HCT116 (cell line): Measurements from ENCODE around the gene RANBP17. TPM values are rescaled to one million over a fixed set of nuclear protein-coding genes. Genes with fewer than 3 reads are reported as not detected.

Experiments
- ATAC-seq: fragments of 200-7000 bp; cut with Tn5 transposase; 2 replicates; pipeline ENCODE4 v1.9.1; 2020; ENCODE audit warnings: mild to moderate bottlenecking, moderate library complexity
- BruUV-seq: library from RNA; stranded (reverse); fragments of 400-500 nt; replicated peaks from 2 replicates; lab custom pipeline; 2021; lab: Mats Ljungman, UMichigan
- CTCF ChIA-PET: fragments of 300-600 bp; sonication (Branson Sonifier 250); formaldehyde crosslinking; loops from one replicate; lab custom pipeline; 2021; ENCODE audit warnings: antibody characterized with exemption; lab: Charles Lee
- POLR2A ChIA-PET: fragments of 300-600, 350-600 bp; sonication (Branson Sonifier 250); formaldehyde crosslinking; loops from one replicate; lab custom pipeline; 2021; ENCODE audit warnings: antibody characterized with exemption; lab: Charles Lee
- RAD21 ChIA-PET, 2 experiments: fragments of 300-600 bp; sonication (Branson Sonifier 250); formaldehyde crosslinking; loops; one replicate each; lab custom pipeline; 2023; ENCODE audit warnings: low total read pairs in 2 of 2; ENCODE audit not compliant: uncharacterized antibody in 2 of 2, unreplicated experiment in 2 of 2, low non-redundant PET in 1 of 2; lab: Charles Lee
- DNase-seq: peaks from one replicate; pipeline ENCODE4 v3.0.0-alpha.2; 2010; ENCODE audit warnings: low read depth, low spot score
- H2AFZ ChIP-seq: fragments of 200-600 bp; shearing (Covaris generic), sonication (generic); 2 replicates; pipeline ENCODE4 v1.6.1; 2017; ENCODE audit warnings: low read depth, mixed run types, mixed read lengths, antibody characterized with exemption, low read length; ENCODE audit not compliant: poor library complexity, severe bottlenecking
- H3K27ac ChIP-seq: 2 replicates; pipeline ENCODE4 v1.5.1; 2012; ENCODE audit warnings: low read depth, low read length
- H3K27me3 ChIP-seq: fragments of 200-600 bp; sonication (generic); 2 replicates; pipeline ENCODE4 v1.6.1; 2016; ENCODE audit warnings: mixed run types, low read length, mixed read lengths; ENCODE audit not compliant: insufficient read depth
- H3K36me3 ChIP-seq, 2 experiments: fragments of 200-500 bp in 1 of 2; fragments of 200-600 bp in 1 of 2; sonication (Bioruptor generic) in 1 of 2; sonication (generic) in 1 of 2; 2 replicates each; pipeline versions ENCODE4 v1.5.1 to v1.6.1; 2014 to 2016; ENCODE audit warnings: low read length in 2 of 2, inconsistent platforms in 1 of 2, mixed read lengths in 1 of 2, mixed run types in 1 of 2; ENCODE audit not compliant: insufficient read depth in 2 of 2, control insufficient read depth in 1 of 2
- H3K4me1 ChIP-seq, 2 experiments: fragments of 200-600 bp in 1 of 2; sonication (generic) in 1 of 2; 2 replicates each; pipeline versions ENCODE4 v1.5.1 to v1.6.1; 2012 to 2017; ENCODE audit warnings: low read length in 2 of 2, inconsistent platforms in 1 of 2, mild to moderate bottlenecking in 1 of 2, mixed read lengths in 1 of 2, mixed run types in 1 of 2, moderate library complexity in 1 of 2; ENCODE audit not compliant: insufficient read depth in 2 of 2, control insufficient read depth in 1 of 2
- H3K4me2 ChIP-seq: fragments of 200-600 bp; sonication (generic); 2 replicates; pipeline ENCODE4 v1.6.1; 2017; ENCODE audit warnings: mixed run types, low read length, mixed read lengths
- H3K4me3 ChIP-seq, 2 experiments: fragments of 200-600 bp in 1 of 2; sonication (generic) in 1 of 2; replicated peaks in 1 of 2; 2 replicates each; pipeline ENCODE4 v1.5.1; 2011 to 2016; ENCODE audit warnings: low read length in 2 of 2, control low read depth in 1 of 2, low read depth in 1 of 2, mild to moderate bottlenecking in 1 of 2, mixed read lengths in 1 of 2, mixed run types in 1 of 2
- H3K79me2 ChIP-seq: fragments of 200-600 bp; sonication (generic); 2 replicates; pipeline ENCODE4 v1.6.1; 2017; ENCODE audit warnings: mild to moderate bottlenecking, mixed run types, low read length, moderate library complexity, mixed read lengths; ENCODE audit not compliant: insufficient read depth
- H3K9ac ChIP-seq: fragments of 200-600 bp; sonication (generic); 2 replicates; pipeline ENCODE4 v1.6.1; 2016; ENCODE audit warnings: low read length, mixed read lengths
- H3K9me2 ChIP-seq: fragments of 200-600 bp; sonication (generic), shearing (Covaris generic); 2 replicates; pipeline ENCODE4 v1.6.1; 2017; ENCODE audit warnings: mixed run types, mild to moderate bottlenecking, moderate library complexity; ENCODE audit not compliant: insufficient read depth
- H3K9me3 ChIP-seq, 2 experiments: fragments of 200-500 bp in 1 of 2; fragments of 200-600 bp in 1 of 2; sonication (Bioruptor generic) in 1 of 2; sonication (generic) in 1 of 2; 2 replicates each; pipeline ENCODE4 v1.6.1; 2014 to 2017; ENCODE audit warnings: low read length in 2 of 2, mixed read lengths in 2 of 2, inconsistent platforms in 1 of 2, low read depth in 1 of 2, mild to moderate bottlenecking in 1 of 2, mixed run types in 1 of 2, moderate library complexity in 1 of 2; ENCODE audit not compliant: control insufficient read depth in 1 of 2, insufficient read depth in 1 of 2
- H4K20me1 ChIP-seq: fragments of 200-600 bp; sonication (generic), shearing (Covaris generic); 2 replicates; pipeline ENCODE4 v1.6.1; 2017; ENCODE audit warnings: mixed run types, mild to moderate bottlenecking, moderate library complexity; ENCODE audit not compliant: insufficient read depth
- CBX3 ChIP-seq: IDR thresholded peaks from 2 replicates; pipeline ENCODE4 v1.6.1; 2012; ENCODE audit warnings: low read depth
- ELF1 ChIP-seq: IDR thresholded peaks from 2 replicates; pipeline ENCODE4 v1.6.1; 2012; ENCODE audit warnings: low read depth, borderline replicate concordance
- EZH2 ChIP-seq: fragments of 200-600 bp; sonication (generic); IDR thresholded peaks from 2 replicates; pipeline ENCODE4 v1.6.1; 2017; ENCODE audit warnings: antibody characterized with exemption, mixed run types
- EZH2phosphoT487 ChIP-seq: fragments of 200-600 bp; IDR thresholded peaks from 2 replicates; pipeline ENCODE4 v1.6.1; 2018; ENCODE audit warnings: antibody characterized with exemption, borderline replicate concordance
- FOSL1 ChIP-seq: IDR thresholded peaks from 2 replicates; pipeline ENCODE4 v1.6.1; 2012; ENCODE audit warnings: low read depth
- RAD21 ChIP-seq: IDR thresholded peaks from 2 replicates; pipeline ENCODE4 v1.6.1; 2012; ENCODE audit warnings: low read depth, mild to moderate bottlenecking
- SIN3A ChIP-seq: IDR thresholded peaks from 2 replicates; pipeline ENCODE4 v1.6.1; 2012; ENCODE audit warnings: low read depth
- SP1 ChIP-seq: IDR thresholded peaks from 2 replicates; pipeline ENCODE4 v1.6.1; 2012; ENCODE audit warnings: low read depth
- SRF ChIP-seq: IDR thresholded peaks from 2 replicates; pipeline ENCODE4 v1.6.1; 2012; ENCODE audit warnings: low read depth
- TCF7L2 ChIP-seq: IDR thresholded peaks from 2 replicates; pipeline ENCODE4 v1.7.0; 2011; ENCODE audit warnings: borderline replicate concordance, inconsistent platforms; ENCODE audit not compliant: insufficient read depth, insufficient read length; ENCODE audit errors: extremely low read depth
- YY1 ChIP-seq: IDR thresholded peaks from 2 replicates; pipeline ENCODE4 v1.6.1; 2011; ENCODE audit warnings: low read length, low read depth, moderate library complexity, mild to moderate bottlenecking; ENCODE audit not compliant: insufficient replicate concordance; ENCODE audit errors: extremely low read depth
- ZFX ChIP-seq: fragments of 450-650 bp; IDR thresholded peaks from 2 replicates; pipeline ENCODE4 v1.6.1; 2017
- ZNF274 ChIP-seq: fragments of 200-500 bp; sonication (Bioruptor generic); IDR thresholded peaks from 2 replicates; pipeline ENCODE4 v1.6.1; 2014; ENCODE audit warnings: mild to moderate bottlenecking, low read depth, low read length, inconsistent platforms
- intact Hi-C: fragments of 100-400 bp; cut with micrococcal nuclease; formaldehyde crosslinking; loops from 2 replicates; pipeline ENCODE4 v1.10.0; 2022
- total RNA-seq: library from RNA; stranded (reverse); gene quantifications from one replicate; pipeline ENCODE4 v1.2.1, GENCODE V29; 2021; ENCODE audit not compliant: unreplicated experiment
- TF ChIP-seq, protein P1 (sequence below): IDR thresholded peaks from 2 replicates; pipeline ENCODE4 v1.6.1; 2011; ENCODE audit warnings: mild to moderate bottlenecking, low read length, moderate library complexity; ENCODE audit not compliant: insufficient replicate concordance; ENCODE audit errors: extremely low read depth
- TF ChIP-seq, protein P2 (sequence below): IDR thresholded peaks from 2 replicates; pipeline ENCODE4 v1.6.1; 2012
- TF ChIP-seq, protein P3 (sequence below): IDR thresholded peaks from 2 replicates; pipeline ENCODE4 v1.6.1; 2012; ENCODE audit warnings: low read depth

The RANBP17 gene
- total RNA-seq, 1 experiment from 2014 or later = 18.2 TPM

DNA sequence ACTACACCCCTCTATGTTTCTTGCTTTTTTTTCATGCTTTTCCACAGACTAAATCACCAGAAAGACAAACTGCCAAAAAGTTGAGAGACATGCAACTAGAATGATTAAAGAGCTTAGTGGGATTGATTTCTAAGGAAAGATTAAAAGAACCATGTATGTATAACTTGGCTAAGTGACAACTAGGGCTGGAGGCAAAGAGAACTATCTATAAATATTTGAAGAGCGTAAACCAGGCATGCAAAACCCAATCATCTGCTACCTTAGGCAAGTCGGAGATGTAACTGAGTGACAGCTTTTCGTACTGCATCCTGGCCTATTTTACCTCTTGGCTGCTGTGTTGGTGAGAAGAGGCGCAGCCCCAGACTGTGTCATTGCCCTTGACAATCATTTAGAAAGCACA, 326.2 kb downstream of the RANBP17 start:
- Histone ChIP-seq H3K4me1 (no peaks in the 10 kb centered on the region), H3K9ac (no peak overlapping the region), H3K27me3 (no peaks in the 10 kb centered on the region), H2AFZ (no peak overlapping the region), H3K9me2 (no peaks in the 10 kb centered on the region), H3K4me3 (no peak overlapping the region), H3K27ac (no peak overlapping the region), H3K4me2 (no peak overlapping the region), H3K79me2 (no peaks in the 10 kb centered on the region), H3K36me3 (no peaks in the 10 kb centered on the region), H3K9me3 (no peaks in the 10 kb centered on the region), H4K20me1 (no peaks in the 10 kb centered on the region)
- RAD21 ChIA-PET = no interaction called here
- BruUV-seq = no TSS peak
- TF ChIP-seq SRF = no peak
- no peak for TF ChIP-seq FOSL1
- TF ChIP-seq ELF1 = no peak
- TF ChIP-seq ZFX = no peak
- no peak for TF ChIP-seq CBX3
- TF ChIP-seq ZNF274 = no peak
- no peak for TF ChIP-seq SP1
- no peak for TF ChIP-seq RAD21
- TF ChIP-seq TCF7L2 = no peak
- no peak for TF ChIP-seq SIN3A
- no peak for TF ChIP-seq EZH2
- no peak for DNase-seq
- CTCF ChIA-PET = no interaction called here
- no peak for ATAC-seq
- intact Hi-C loops = no loop called here
- POLR2A ChIA-PET = no interaction called here

DNA sequence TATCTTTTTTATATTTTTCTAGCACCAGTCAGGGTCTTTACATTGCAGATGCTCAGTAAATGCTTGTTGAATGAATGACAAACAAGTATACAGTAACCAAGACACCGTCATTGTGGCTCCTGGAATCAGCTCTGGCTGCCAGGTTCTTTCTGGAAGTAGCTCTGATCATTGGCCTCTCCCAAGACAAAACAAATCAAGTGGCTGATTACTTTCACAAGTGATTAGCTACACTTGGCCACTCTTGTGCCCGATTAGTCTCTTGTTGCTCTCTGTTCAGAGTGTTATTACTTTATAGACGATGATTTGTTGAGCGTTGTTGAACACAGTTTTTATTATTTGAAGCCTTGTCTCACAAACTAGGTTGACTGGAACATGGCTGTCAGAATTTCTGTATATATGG, 327.6 kb downstream of the RANBP17 start:
- BruUV-seq = no TSS peak
- no peak for DNase-seq
- Histone ChIP-seq H2AFZ (no peak overlapping the region), H3K79me2 (no peaks in the 10 kb centered on the region), H3K9me2 (no peaks in the 10 kb centered on the region), H3K27me3 (no peaks in the 10 kb centered on the region), H3K36me3 (no peaks in the 10 kb centered on the region), H3K9ac (no peak overlapping the region), H3K4me1 (no peaks in the 10 kb centered on the region), H3K27ac (no peak overlapping the region), H3K9me3 (no peaks in the 10 kb centered on the region), H4K20me1 (no peaks in the 10 kb centered on the region), H3K4me3 (no peak overlapping the region), H3K4me2 (no peak overlapping the region)
- ChIA-PET CTCF (interaction anchor here (1.0 kb wide), 1 partner anchor 153 kb away, joined by 3 read pairs; no protein-coding TSS in a partner anchor), POLR2A (no interaction called here), RAD21 (no interaction called here)
- ATAC-seq = no peak
- intact Hi-C loops = no loop called here
- TF ChIP-seq EZH2 (no peak), TCF7L2 (no peak), EZH2phosphoT487 (no peak), ZNF274 (no peak), FOSL1 (no peak), YY1 (no peak), SIN3A (no peak)
- TF ChIP-seq, protein P1, sequence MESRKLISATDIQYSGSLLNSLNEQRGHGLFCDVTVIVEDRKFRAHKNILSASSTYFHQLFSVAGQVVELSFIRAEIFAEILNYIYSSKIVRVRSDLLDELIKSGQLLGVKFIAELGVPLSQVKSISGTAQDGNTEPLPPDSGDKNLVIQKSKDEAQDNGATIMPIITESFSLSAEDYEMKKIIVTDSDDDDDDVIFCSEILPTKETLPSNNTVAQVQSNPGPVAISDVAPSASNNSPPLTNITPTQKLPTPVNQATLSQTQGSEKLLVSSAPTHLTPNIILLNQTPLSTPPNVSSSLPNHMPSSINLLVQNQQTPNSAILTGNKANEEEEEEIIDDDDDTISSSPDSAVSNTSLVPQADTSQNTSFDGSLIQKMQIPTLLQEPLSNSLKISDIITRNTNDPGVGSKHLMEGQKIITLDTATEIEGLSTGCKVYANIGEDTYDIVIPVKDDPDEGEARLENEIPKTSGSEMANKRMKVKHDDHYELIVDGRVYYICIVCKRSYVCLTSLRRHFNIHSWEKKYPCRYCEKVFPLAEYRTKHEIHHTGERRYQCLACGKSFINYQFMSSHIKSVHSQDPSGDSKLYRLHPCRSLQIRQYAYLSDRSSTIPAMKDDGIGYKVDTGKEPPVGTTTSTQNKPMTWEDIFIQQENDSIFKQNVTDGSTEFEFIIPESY = no peak
- TF ChIP-seq, protein P2, sequence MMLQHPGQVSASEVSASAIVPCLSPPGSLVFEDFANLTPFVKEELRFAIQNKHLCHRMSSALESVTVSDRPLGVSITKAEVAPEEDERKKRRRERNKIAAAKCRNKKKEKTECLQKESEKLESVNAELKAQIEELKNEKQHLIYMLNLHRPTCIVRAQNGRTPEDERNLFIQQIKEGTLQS = no peak
- TF ChIP-seq, protein P3, sequence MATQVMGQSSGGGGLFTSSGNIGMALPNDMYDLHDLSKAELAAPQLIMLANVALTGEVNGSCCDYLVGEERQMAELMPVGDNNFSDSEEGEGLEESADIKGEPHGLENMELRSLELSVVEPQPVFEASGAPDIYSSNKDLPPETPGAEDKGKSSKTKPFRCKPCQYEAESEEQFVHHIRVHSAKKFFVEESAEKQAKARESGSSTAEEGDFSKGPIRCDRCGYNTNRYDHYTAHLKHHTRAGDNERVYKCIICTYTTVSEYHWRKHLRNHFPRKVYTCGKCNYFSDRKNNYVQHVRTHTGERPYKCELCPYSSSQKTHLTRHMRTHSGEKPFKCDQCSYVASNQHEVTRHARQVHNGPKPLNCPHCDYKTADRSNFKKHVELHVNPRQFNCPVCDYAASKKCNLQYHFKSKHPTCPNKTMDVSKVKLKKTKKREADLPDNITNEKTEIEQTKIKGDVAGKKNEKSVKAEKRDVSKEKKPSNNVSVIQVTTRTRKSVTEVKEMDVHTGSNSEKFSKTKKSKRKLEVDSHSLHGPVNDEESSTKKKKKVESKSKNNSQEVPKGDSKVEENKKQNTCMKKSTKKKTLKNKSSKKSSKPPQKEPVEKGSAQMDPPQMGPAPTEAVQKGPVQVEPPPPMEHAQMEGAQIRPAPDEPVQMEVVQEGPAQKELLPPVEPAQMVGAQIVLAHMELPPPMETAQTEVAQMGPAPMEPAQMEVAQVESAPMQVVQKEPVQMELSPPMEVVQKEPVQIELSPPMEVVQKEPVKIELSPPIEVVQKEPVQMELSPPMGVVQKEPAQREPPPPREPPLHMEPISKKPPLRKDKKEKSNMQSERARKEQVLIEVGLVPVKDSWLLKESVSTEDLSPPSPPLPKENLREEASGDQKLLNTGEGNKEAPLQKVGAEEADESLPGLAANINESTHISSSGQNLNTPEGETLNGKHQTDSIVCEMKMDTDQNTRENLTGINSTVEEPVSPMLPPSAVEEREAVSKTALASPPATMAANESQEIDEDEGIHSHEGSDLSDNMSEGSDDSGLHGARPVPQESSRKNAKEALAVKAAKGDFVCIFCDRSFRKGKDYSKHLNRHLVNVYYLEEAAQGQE = no peak
